ENCODE results near the gene ARID1B.

Gene ARID1B

GRCh38 chr6:156950084-156950483, 172.9 kb downstream of the ARID1B start:
- Histone ChIP-seq H3K18ac (ENCODE audit: low read length) (no peak overlapping the region), H3K27me3 (ENCODE audit: insufficient read depth, low read length) (no peaks in the 10 kb centered on the region), H3K4me1 (ENCODE audit: control insufficient read depth in 1 of 2, insufficient read depth in 2 of 2, low read length in 2 of 2) (peaks cover 5 to 11% of the 10 kb centered on the region in 2 experiments), H4K8ac (ENCODE audit: low read depth, low read length) (no peak overlapping the region), H3K14ac (ENCODE audit: low read length) (no peak overlapping the region), H2BK5ac (ENCODE audit: low read depth, low read length, poor library complexity) (no peak overlapping the region), H3K27ac (ENCODE audit: low read depth, low read length) (no peak overlapping the region), H3K4me3 (ENCODE audit: low read depth, low read length) (no peak overlapping the region), H3K79me1 (ENCODE audit: low read length) (no peaks in the 10 kb centered on the region), H2BK12ac (ENCODE audit: low read length) (peak overlapping the region; percentile 79), H3K4ac (ENCODE audit: low read depth, low read length) (peak overlapping the region; percentile 88), H3K4me2 (ENCODE audit: low read length) (no peak overlapping the region), H3K9me3 (ENCODE audit: insufficient read depth, low read depth, low read length) (no peaks in the 10 kb centered on the region), H3K23ac (ENCODE audit: low read length) (peak overlapping the region; percentile 33), H2AFZ (ENCODE audit: insufficient read depth, low read length, poor library complexity) (no peak overlapping the region), H2AK5ac (ENCODE audit: low read length) (peak overlapping the region; percentile 94), H4K12ac (ENCODE audit: low read depth, low read length) (no peak overlapping the region), H2BK120ac (ENCODE audit: insufficient read depth, low read length, poor library complexity) (peak overlapping the region; percentile 67), H3K9ac (ENCODE audit: low read length) (no peak overlapping the region), H3K79me2 (ENCODE audit: control insufficient read depth, insufficient read depth, low read length, poor library complexity) (peaks cover 4% of the 10 kb centered on the region), H3K36me3 (ENCODE audit: control insufficient read depth in 1 of 2, insufficient read depth in 2 of 2, low read length in 2 of 2) (no peaks in the 10 kb centered on the region), H4K91ac (ENCODE audit: low read depth, low read length) (peak overlapping the region; percentile 72)
- no CpG with 5 or more reads among the region's 2 CpGs for WGBS (ENCODE audit: extremely low coverage, insufficient coverage, insufficient read length)
- no peak for DNase-seq

GRCh38 chr6:156950531-156950930, 173.4 kb downstream of the ARID1B start:
- no peak overlapping the region for H4K12ac ChIP-seq (ENCODE audit: low read depth, low read length)
- no peak overlapping the region for H3K18ac ChIP-seq (ENCODE audit: low read length)
- H3K4me2 ChIP-seq (ENCODE audit: low read length) = no peak overlapping the region
- no peak overlapping the region for H3K14ac ChIP-seq (ENCODE audit: low read length)
- DNase-seq = no peak
- no peak overlapping the region for H2BK12ac ChIP-seq (ENCODE audit: low read length)
- H2AK5ac ChIP-seq (ENCODE audit: low read length) = no peak overlapping the region
- H3K79me2 ChIP-seq (ENCODE audit: control insufficient read depth, insufficient read depth, low read length, poor library complexity) = peaks cover 4% of the 10 kb centered on the region
- H2BK120ac ChIP-seq (ENCODE audit: insufficient read depth, low read length, poor library complexity) = no peak overlapping the region
- H2AFZ ChIP-seq (ENCODE audit: insufficient read depth, low read length, poor library complexity) = no peak overlapping the region
- H3K9ac ChIP-seq (ENCODE audit: low read length) = no peak overlapping the region
- no peaks in the 10 kb centered on the region for H3K36me3 ChIP-seq (ENCODE audit: control insufficient read depth in 1 of 2, insufficient read depth in 2 of 2, low read length in 2 of 2)
- no peak overlapping the region for H2BK5ac ChIP-seq (ENCODE audit: low read depth, low read length, poor library complexity)
- H3K9me3 ChIP-seq (ENCODE audit: insufficient read depth, low read depth, low read length) = no peaks in the 10 kb centered on the region
- WGBS (ENCODE audit: extremely low coverage, insufficient coverage, insufficient read length) = no CpG with 5 or more reads among the region's 5 CpGs
- H3K4me1 ChIP-seq (ENCODE audit: control insufficient read depth in 1 of 2, insufficient read depth in 2 of 2, low read length in 2 of 2) = peaks cover 5 to 11% of the 10 kb centered on the region in 2 experiments
- H3K4ac ChIP-seq (ENCODE audit: low read depth, low read length) = no peak overlapping the region
- no peaks in the 10 kb centered on the region for H3K79me1 ChIP-seq (ENCODE audit: low read length)
- no peak overlapping the region for H3K4me3 ChIP-seq (ENCODE audit: low read depth, low read length)
- H3K27me3 ChIP-seq (ENCODE audit: insufficient read depth, low read length) = no peaks in the 10 kb centered on the region
- H3K27ac ChIP-seq (ENCODE audit: low read depth, low read length) = no peak overlapping the region
- H4K91ac ChIP-seq (ENCODE audit: low read depth, low read length) = no peak overlapping the region
- H3K23ac ChIP-seq (ENCODE audit: low read length) = no peak overlapping the region
- H4K8ac ChIP-seq (ENCODE audit: low read depth, low read length) = no peak overlapping the region

- Histone ChIP-seq H3K4me2 (ENCODE audit: low read length) (no peak overlapping the region), H4K8ac (ENCODE audit: low read depth, low read length) (no peak overlapping the region), H3K4me1 (ENCODE audit: control insufficient read depth in 1 of 2, insufficient read depth in 2 of 2, low read length in 2 of 2) (peaks cover 5 to 11% of the 10 kb centered on the region in 2 experiments), H2BK5ac (ENCODE audit: low read depth, low read length, poor library complexity) (no peak overlapping the region), H2AK5ac (ENCODE audit: low read length) (no peak overlapping the region), H3K18ac (ENCODE audit: low read length) (no peak overlapping the region), H3K36me3 (ENCODE audit: control insufficient read depth in 1 of 2, insufficient read depth in 2 of 2, low read length in 2 of 2) (no peaks in the 10 kb centered on the region), H3K27ac (ENCODE audit: low read depth, low read length) (no peak overlapping the region), H4K12ac (ENCODE audit: low read depth, low read length) (no peak overlapping the region), H3K14ac (ENCODE audit: low read length) (no peak overlapping the region), H2BK12ac (ENCODE audit: low read length) (no peak overlapping the region), H2AFZ (ENCODE audit: insufficient read depth, low read length, poor library complexity) (no peak overlapping the region), H4K91ac (ENCODE audit: low read depth, low read length) (no peak overlapping the region), H2BK120ac (ENCODE audit: insufficient read depth, low read length, poor library complexity) (no peak overlapping the region), H3K4ac (ENCODE audit: low read depth, low read length) (peak overlapping the region; percentile 22), H3K79me1 (ENCODE audit: low read length) (no peaks in the 10 kb centered on the region), H3K9me3 (ENCODE audit: insufficient read depth, low read depth, low read length) (no peaks in the 10 kb centered on the region), H3K4me3 (ENCODE audit: low read depth, low read length) (no peak overlapping the region), H3K9ac (ENCODE audit: low read length) (no peak overlapping the region), H3K79me2 (ENCODE audit: control insufficient read depth, insufficient read depth, low read length, poor library complexity) (peaks cover 6% of the 10 kb centered on the region), H3K27me3 (ENCODE audit: insufficient read depth, low read length) (no peaks in the 10 kb centered on the region), H3K23ac (ENCODE audit: low read length) (no peak overlapping the region)
- no peak for DNase-seq
- no CpG with 5 or more reads among the region's 5 CpGs for WGBS (ENCODE audit: extremely low coverage, insufficient coverage, insufficient read length)
Observed at GRCh38 chr6:156952401-156952800, 175.2 kb downstream of the ARID1B start.

- no peak overlapping the region for H4K8ac ChIP-seq (ENCODE audit: low read depth, low read length)
- no peak overlapping the region for H3K4me3 ChIP-seq (ENCODE audit: low read depth, low read length)
- no peaks in the 10 kb centered on the region for H3K27me3 ChIP-seq (ENCODE audit: insufficient read depth, low read length)
- H2BK120ac ChIP-seq (ENCODE audit: insufficient read depth, low read length, poor library complexity) = no peak overlapping the region
- no peaks in the 10 kb centered on the region for H3K36me3 ChIP-seq (ENCODE audit: control insufficient read depth in 1 of 2, insufficient read depth in 2 of 2, low read length in 2 of 2)
- H2AFZ ChIP-seq (ENCODE audit: insufficient read depth, low read length, poor library complexity) = no peak overlapping the region
- no peak overlapping the region for H4K91ac ChIP-seq (ENCODE audit: low read depth, low read length)
- no peak overlapping the region for H2BK5ac ChIP-seq (ENCODE audit: low read depth, low read length, poor library complexity)
- no peak overlapping the region for H2AK5ac ChIP-seq (ENCODE audit: low read length)
- H3K27ac ChIP-seq (ENCODE audit: low read depth, low read length) = peak overlapping the region; percentile 52
- no peaks in the 10 kb centered on the region for H3K79me1 ChIP-seq (ENCODE audit: low read length)
- peaks cover 5 to 10% of the 10 kb centered on the region in 2 experiments for H3K4me1 ChIP-seq (ENCODE audit: control insufficient read depth in 1 of 2, insufficient read depth in 2 of 2, low read length in 2 of 2)
- peak overlapping the region; percentile 37 for H3K4me2 ChIP-seq (ENCODE audit: low read length)
- H3K14ac ChIP-seq (ENCODE audit: low read length) = no peak overlapping the region
- no CpG with 5 or more reads among the region's 3 CpGs for WGBS (ENCODE audit: extremely low coverage, insufficient coverage, insufficient read length)
- peak in 1 of 2 donors; percentile 14 for DNase-seq
- no peak overlapping the region for H2BK12ac ChIP-seq (ENCODE audit: low read length)
- no peak overlapping the region for H3K9ac ChIP-seq (ENCODE audit: low read length)
- H3K23ac ChIP-seq (ENCODE audit: low read length) = no peak overlapping the region
- H3K4ac ChIP-seq (ENCODE audit: low read depth, low read length) = no peak overlapping the region
- no peaks in the 10 kb centered on the region for H3K9me3 ChIP-seq (ENCODE audit: insufficient read depth, low read depth, low read length)
- peaks cover 6% of the 10 kb centered on the region for H3K79me2 ChIP-seq (ENCODE audit: control insufficient read depth, insufficient read depth, low read length, poor library complexity)
- H4K12ac ChIP-seq (ENCODE audit: low read depth, low read length) = no peak overlapping the region
- no peak overlapping the region for H3K18ac ChIP-seq (ENCODE audit: low read length)
Observed at GRCh38 chr6:156953127-156953478, 175.9 kb downstream of the ARID1B start.

All from trophoblast cell (in vitro differentiated cells and primary cell).